ENCODE measurements around the gene SMTNL2. TPM values are rescaled to one million over a fixed set of nuclear protein-coding genes. Genes with fewer than 3 reads are reported as not detected.
"Not testable (repeated sequence)": the region's sequence is repeated elsewhere in the genome, so short reads cannot be mapped to it uniquely, and the experiment has no call there.

Gene SMTNL2
- total and polyA plus RNA-seq, 9 of the 15 experiments (the other 6 are each of a cell fraction or from before 2014, with no cell fraction given) = not detected

DNA sequence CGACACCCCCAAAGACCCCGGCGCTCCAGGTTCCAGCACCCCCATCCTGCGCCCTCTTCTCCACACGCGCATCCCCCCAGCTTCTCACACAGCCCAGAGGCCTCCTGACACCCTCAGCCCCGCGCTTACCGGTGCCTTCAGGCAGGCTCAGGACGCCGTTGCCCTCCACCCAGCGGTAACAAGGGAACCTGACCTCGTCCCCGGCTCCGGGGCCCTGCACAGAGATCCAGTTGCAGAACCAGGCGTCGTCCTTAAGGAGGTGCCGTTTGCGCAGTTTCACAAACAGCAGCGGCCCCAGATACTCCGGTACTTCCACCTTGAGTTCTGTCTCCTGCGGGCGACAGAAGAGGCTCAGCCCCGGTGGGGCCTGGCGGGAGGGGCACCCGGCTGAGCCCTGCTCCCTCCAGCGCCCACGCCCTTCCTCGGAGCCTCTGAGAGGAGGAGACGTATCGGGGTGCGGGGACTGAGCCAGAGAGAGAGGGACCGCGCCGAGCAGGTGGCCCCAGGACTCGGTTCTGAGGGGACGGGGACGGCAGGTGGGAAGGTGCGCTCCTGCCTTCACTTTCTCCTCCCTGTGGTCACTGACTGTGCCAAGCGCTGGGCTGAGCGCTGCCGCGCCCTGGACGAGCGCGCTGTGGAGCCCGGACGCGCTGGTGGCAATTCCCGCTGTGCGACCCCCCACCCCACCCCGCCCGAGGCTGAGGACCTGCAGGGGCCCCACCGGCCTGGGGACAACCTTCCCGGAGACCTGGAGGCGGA, 55.2 kb downstream of the SMTNL2 start:
- H3K4me3 ChIP-seq; H2AFZ ChIP-seq (ENCODE audit: low read depth, low read length); H3K79me2 ChIP-seq (ENCODE audit: control insufficient read depth, insufficient read depth, low read length); H3K9me3 ChIP-seq (replicated peaks; ENCODE audit: control insufficient read depth, insufficient read depth, low read depth, low read length); H3K36me3 ChIP-seq (ENCODE audit: control insufficient read depth, insufficient read depth, low read length); H3K9ac ChIP-seq (ENCODE audit: insufficient read depth in 1 of 2, low read depth in 2 of 2, low read length in 2 of 2); H3K27ac ChIP-seq (ENCODE audit: extremely low read depth, low read depth, low read length); POLR2A ChIA-PET; H3K4me2 ChIP-seq (ENCODE audit: insufficient read depth, low read length); FAIRE-seq; in situ Hi-C loops (cut with MboI); BruUV-seq (replicated peaks); H3K9me1 ChIP-seq (ENCODE audit: control insufficient read depth, insufficient read depth, low read length); intact Hi-C loops (cut with micrococcal nuclease); CTCF ChIA-PET (ENCODE audit: low intra/inter-chr PET ratio); H4K20me1 ChIP-seq (replicated peaks; ENCODE audit: control insufficient read depth, insufficient read depth, low read length): not testable (repeated sequence)
- 26% methylated on average over 10 of the region's 56 CpGs for WGBS (ENCODE audit: insufficient coverage, low coverage, missing lambda C conversion rate)
- TF ChIP-seq, protein P1, sequence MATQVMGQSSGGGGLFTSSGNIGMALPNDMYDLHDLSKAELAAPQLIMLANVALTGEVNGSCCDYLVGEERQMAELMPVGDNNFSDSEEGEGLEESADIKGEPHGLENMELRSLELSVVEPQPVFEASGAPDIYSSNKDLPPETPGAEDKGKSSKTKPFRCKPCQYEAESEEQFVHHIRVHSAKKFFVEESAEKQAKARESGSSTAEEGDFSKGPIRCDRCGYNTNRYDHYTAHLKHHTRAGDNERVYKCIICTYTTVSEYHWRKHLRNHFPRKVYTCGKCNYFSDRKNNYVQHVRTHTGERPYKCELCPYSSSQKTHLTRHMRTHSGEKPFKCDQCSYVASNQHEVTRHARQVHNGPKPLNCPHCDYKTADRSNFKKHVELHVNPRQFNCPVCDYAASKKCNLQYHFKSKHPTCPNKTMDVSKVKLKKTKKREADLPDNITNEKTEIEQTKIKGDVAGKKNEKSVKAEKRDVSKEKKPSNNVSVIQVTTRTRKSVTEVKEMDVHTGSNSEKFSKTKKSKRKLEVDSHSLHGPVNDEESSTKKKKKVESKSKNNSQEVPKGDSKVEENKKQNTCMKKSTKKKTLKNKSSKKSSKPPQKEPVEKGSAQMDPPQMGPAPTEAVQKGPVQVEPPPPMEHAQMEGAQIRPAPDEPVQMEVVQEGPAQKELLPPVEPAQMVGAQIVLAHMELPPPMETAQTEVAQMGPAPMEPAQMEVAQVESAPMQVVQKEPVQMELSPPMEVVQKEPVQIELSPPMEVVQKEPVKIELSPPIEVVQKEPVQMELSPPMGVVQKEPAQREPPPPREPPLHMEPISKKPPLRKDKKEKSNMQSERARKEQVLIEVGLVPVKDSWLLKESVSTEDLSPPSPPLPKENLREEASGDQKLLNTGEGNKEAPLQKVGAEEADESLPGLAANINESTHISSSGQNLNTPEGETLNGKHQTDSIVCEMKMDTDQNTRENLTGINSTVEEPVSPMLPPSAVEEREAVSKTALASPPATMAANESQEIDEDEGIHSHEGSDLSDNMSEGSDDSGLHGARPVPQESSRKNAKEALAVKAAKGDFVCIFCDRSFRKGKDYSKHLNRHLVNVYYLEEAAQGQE (IDR thresholded peaks at IDR 0.05; ENCODE audit: borderline replicate concordance) = peak; percentile 31; the same call in 1 of the 2 replicates
- TF ChIP-seq, protein P1 (CRISPR knock-in tag; IDR thresholded peaks at IDR 0.05; ENCODE audit: low read depth) = not testable (repeated sequence)
- peak in 1 of 2 experiments; percentile 40; a peak in 2 of 4 replicates for TF ChIP-seq RAD21 (CRISPR knock-in tag; conservative IDR thresholded peaks at IDR 0.05 in 1 of 2, IDR thresholded peaks at IDR 0.05 in 1 of 2)
- TF ChIP-seq, protein P2, sequence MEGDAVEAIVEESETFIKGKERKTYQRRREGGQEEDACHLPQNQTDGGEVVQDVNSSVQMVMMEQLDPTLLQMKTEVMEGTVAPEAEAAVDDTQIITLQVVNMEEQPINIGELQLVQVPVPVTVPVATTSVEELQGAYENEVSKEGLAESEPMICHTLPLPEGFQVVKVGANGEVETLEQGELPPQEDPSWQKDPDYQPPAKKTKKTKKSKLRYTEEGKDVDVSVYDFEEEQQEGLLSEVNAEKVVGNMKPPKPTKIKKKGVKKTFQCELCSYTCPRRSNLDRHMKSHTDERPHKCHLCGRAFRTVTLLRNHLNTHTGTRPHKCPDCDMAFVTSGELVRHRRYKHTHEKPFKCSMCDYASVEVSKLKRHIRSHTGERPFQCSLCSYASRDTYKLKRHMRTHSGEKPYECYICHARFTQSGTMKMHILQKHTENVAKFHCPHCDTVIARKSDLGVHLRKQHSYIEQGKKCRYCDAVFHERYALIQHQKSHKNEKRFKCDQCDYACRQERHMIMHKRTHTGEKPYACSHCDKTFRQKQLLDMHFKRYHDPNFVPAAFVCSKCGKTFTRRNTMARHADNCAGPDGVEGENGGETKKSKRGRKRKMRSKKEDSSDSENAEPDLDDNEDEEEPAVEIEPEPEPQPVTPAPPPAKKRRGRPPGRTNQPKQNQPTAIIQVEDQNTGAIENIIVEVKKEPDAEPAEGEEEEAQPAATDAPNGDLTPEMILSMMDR (IDR thresholded peaks at IDR 0.05 in 2 of 3, conservative IDR thresholded peaks at IDR 0.05 in 1 of 3; ENCODE audit: insufficient read depth in 2 of 3, low read depth in 1 of 3, low read length in 3 of 3) = peak in 2 of 3 experiments; percentile 37 to 42; a peak in 4 of 6 replicates
- TF ChIP-seq, protein P3, sequence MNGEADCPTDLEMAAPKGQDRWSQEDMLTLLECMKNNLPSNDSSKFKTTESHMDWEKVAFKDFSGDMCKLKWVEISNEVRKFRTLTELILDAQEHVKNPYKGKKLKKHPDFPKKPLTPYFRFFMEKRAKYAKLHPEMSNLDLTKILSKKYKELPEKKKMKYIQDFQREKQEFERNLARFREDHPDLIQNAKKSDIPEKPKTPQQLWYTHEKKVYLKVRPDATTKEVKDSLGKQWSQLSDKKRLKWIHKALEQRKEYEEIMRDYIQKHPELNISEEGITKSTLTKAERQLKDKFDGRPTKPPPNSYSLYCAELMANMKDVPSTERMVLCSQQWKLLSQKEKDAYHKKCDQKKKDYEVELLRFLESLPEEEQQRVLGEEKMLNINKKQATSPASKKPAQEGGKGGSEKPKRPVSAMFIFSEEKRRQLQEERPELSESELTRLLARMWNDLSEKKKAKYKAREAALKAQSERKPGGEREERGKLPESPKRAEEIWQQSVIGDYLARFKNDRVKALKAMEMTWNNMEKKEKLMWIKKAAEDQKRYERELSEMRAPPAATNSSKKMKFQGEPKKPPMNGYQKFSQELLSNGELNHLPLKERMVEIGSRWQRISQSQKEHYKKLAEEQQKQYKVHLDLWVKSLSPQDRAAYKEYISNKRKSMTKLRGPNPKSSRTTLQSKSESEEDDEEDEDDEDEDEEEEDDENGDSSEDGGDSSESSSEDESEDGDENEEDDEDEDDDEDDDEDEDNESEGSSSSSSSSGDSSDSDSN (IDR thresholded peaks at IDR 0.05; ENCODE audit: borderline replicate concordance in 1 of 2, low read depth in 2 of 2, low read length in 2 of 2) = peak in 1 of 2 experiments; percentile 63; a peak in 1 of 4 replicates
- peak in 1 of 4 experiments; percentile 52 for DNase-seq (ENCODE audit: extremely low read depth in 1 of 4, low spot score in 3 of 4)
- Histone ChIP-seq H3K27me3 (ENCODE audit: control insufficient read depth in 2 of 2, insufficient read depth in 2 of 2, low read length in 2 of 2) (peaks cover 0 to 27% of the 10 kb centered on the region in 2 experiments; a peak in 3 of 5 replicates), H3K4me1 (replicated peaks in 1 of 2; ENCODE audit: control insufficient read depth in 2 of 2, insufficient read depth in 2 of 2, low read length in 2 of 2) (peaks cover 0 to 12% of the 10 kb centered on the region in 2 experiments; a peak in 3 of 5 replicates)
- peak; percentile 84 for ATAC-seq
